Liver (tissue), 9 donors: Measurements from ENCODE around the gene FAM221B. TPM values are rescaled to one million over a fixed set of nuclear protein-coding genes. Genes with fewer than 3 reads are reported as not detected.

Experiments used
- DNase-seq: peaks from one replicate; pipeline ENCODE4 v3.0.0-alpha.2; 2017; ENCODE audit warnings: low spot score
- H3K27ac ChIP-seq, 2 donors: one replicate each; pipeline ENCODE4 v1.7.0; 2013; ENCODE audit warnings: inconsistent platforms in 2 of 2, low read length in 2 of 2, control low read depth in 1 of 2, low read depth in 1 of 2, mild to moderate bottlenecking in 1 of 2
- H3K27me3 ChIP-seq, 4 donors: one replicate each; pipeline versions ENCODE4 v1.6.1 to v1.7.0; 2013; ENCODE audit warnings: low read length in 3 of 4, inconsistent platforms in 1 of 4, mild to moderate bottlenecking in 1 of 4, moderate library complexity in 1 of 4; ENCODE audit not compliant: control insufficient read depth in 4 of 4, insufficient read depth in 4 of 4
- H3K36me3 ChIP-seq, 4 donors: one replicate each; pipeline versions ENCODE4 v1.6.1 to v1.7.0; 2013; ENCODE audit warnings: low read length in 3 of 4, mild to moderate bottlenecking in 3 of 4, low read depth in 1 of 4, moderate library complexity in 1 of 4; ENCODE audit not compliant: control insufficient read depth in 4 of 4, insufficient read depth in 3 of 4
- H3K4me1 ChIP-seq, 4 donors: one replicate each; pipeline versions ENCODE4 v1.6.1 to v1.7.0; 2013; ENCODE audit warnings: low read length in 3 of 4, mild to moderate bottlenecking in 3 of 4, moderate library complexity in 1 of 4; ENCODE audit not compliant: control insufficient read depth in 4 of 4, insufficient read depth in 4 of 4
- H3K4me3 ChIP-seq, 3 donors: one replicate each; pipeline versions ENCODE4 v1.6.1 to v1.7.0; 2013; ENCODE audit warnings: low read length in 3 of 3, control low read depth in 1 of 3, low read depth in 1 of 3, mild to moderate bottlenecking in 1 of 3
- H3K9ac ChIP-seq, 2 donors: one replicate each; pipeline ENCODE4 v1.7.0; 2013; ENCODE audit warnings: low read length in 2 of 2, mild to moderate bottlenecking in 2 of 2, moderate library complexity in 2 of 2, control low read depth in 1 of 2, low read depth in 1 of 2
- H3K9me3 ChIP-seq, 4 donors: one replicate each; pipeline versions ENCODE4 v1.6.1 to v1.7.0; 2013; ENCODE audit warnings: low read length in 3 of 4; ENCODE audit not compliant: control insufficient read depth in 4 of 4
- ATF3 ChIP-seq: IDR thresholded peaks from 2 replicates; pipeline ENCODE4 v1.6.1; 2016; ENCODE audit warnings: antibody characterized with exemption
- CTCF ChIP-seq: fragments of 150-350 bp; IDR thresholded peaks from 2 replicates; pipeline ENCODE4 v1.5.1; 2017; ENCODE audit warnings: improper control_type of control experiment, low read depth, low read length; ENCODE audit not compliant: missing input control
- EGR1 ChIP-seq, 2 donors: IDR thresholded peaks; 2 replicates each; pipeline ENCODE4 v1.6.1; 2016 to 2018; ENCODE audit warnings: antibody characterized with exemption in 2 of 2, low read depth in 2 of 2
- FOXA1 ChIP-seq: IDR thresholded peaks from 2 replicates; pipeline ENCODE4 v1.6.1; 2016; ENCODE audit warnings: antibody characterized with exemption
- FOXA2 ChIP-seq: IDR thresholded peaks from 2 replicates; pipeline ENCODE4 v1.6.1; 2016; ENCODE audit warnings: antibody characterized with exemption
- GABPA ChIP-seq, 2 donors: IDR thresholded peaks in 1 of 2; conservative IDR thresholded peaks in 1 of 2; 2 replicates each; pipeline ENCODE4 v1.6.1; 2016; ENCODE audit warnings: antibody characterized with exemption in 2 of 2, mild to moderate bottlenecking in 1 of 2, moderate library complexity in 1 of 2
- HNF4A ChIP-seq, 2 donors: conservative IDR thresholded peaks; 2 replicates each; pipeline ENCODE4 v1.6.1; 2016; ENCODE audit warnings: antibody characterized with exemption in 2 of 2, mild to moderate bottlenecking in 2 of 2
- HNF4G ChIP-seq: IDR thresholded peaks from 2 replicates; pipeline ENCODE4 v1.6.1; 2016; ENCODE audit warnings: antibody characterized with exemption
- JUND ChIP-seq, 2 donors: IDR thresholded peaks; 2 replicates each; pipeline ENCODE4 v1.6.1; 2016; ENCODE audit warnings: antibody characterized with exemption in 2 of 2
- NR2F2 ChIP-seq: IDR thresholded peaks from 2 replicates; pipeline ENCODE4 v1.6.1; 2016; ENCODE audit warnings: antibody characterized with exemption
- RAD21 ChIP-seq, 2 donors: IDR thresholded peaks; 2 replicates each; pipeline ENCODE4 v1.6.1; 2016; ENCODE audit warnings: antibody characterized with exemption in 2 of 2, mild to moderate bottlenecking in 2 of 2
- REST ChIP-seq: IDR thresholded peaks from 2 replicates; pipeline ENCODE4 v1.6.1; 2016; ENCODE audit warnings: antibody characterized with exemption, mild to moderate bottlenecking
- RXRA ChIP-seq, 2 donors: IDR thresholded peaks; 2 replicates each; pipeline ENCODE4 v1.6.1; 2017 to 2018; ENCODE audit warnings: antibody characterized with exemption in 2 of 2, mild to moderate bottlenecking in 1 of 2
- TAF1 ChIP-seq: conservative IDR thresholded peaks from 2 replicates; pipeline ENCODE4 v1.6.1; 2016; ENCODE audit warnings: antibody characterized with exemption, mild to moderate bottlenecking
- WGBS: extraction: QIAGEN DNeasy Blood & Tissue Kit; methylation state at CpG from one replicate; pipeline ENCODE4 v1.1.7; 2013; 5-methylcytosine and 5-hydroxymethylcytosine counted together
- polyA plus RNA-seq, 2 donors: library from polyadenylated mRNA; stranded (reverse) in 1 of 2; unstranded in 1 of 2; fragments of 200-250 nt in 1 of 2; fragments of >200 nt in 1 of 2; fragmentation: Nextera tagmentation in 1 of 2; extraction: Ambion mirVana in 1 of 2; gene quantifications; one replicate each; pipeline versions ENCODE4 v1.2.1 to v1.2.3, GENCODE V29; 2013 to 2015
- total RNA-seq, 2 donors: library from RNA; depleted of rRNA; stranded (reverse); fragments of >200 nt; gene quantifications; one replicate each; pipeline ENCODE4 v1.2.3, GENCODE V29; 2014
- donor health status: healthy.
- donor health status: healthy.
- donor health status: healthy.
- donor health status: healthy.
- donor health status: healthy.

FAM221B gene
- total and polyA plus RNA-seq, 4 donors = 0.35 TPM; not detected in 3

GRCh38 chr9:35811381-35812024 lies 17.0 kb downstream of the FAM221B start:
- peak overlapping the region; percentile 28 to 64 for H3K27ac ChIP-seq
- H3K4me3 ChIP-seq = peak overlapping the region; percentile 45 to 62 (median 49)
- TF ChIP-seq ATF3 (no peak), HNF4A (conservative IDR thresholded peaks at IDR 0.05) (peak; percentile 11 to 35), RAD21 (IDR thresholded peaks at IDR 0.05) (peak in 1 of 2 donors; percentile 15)
- H3K27me3 ChIP-seq = no peaks in the 10 kb centered on the region
- H3K9me3 ChIP-seq = no peaks in the 10 kb centered on the region
- DNase-seq = no peak
- H3K36me3 ChIP-seq = peaks cover 0 to 14% (median 6%) of the 10 kb centered on the region in 4 donors
- peaks cover 16 to 39% (median 35%) of the 10 kb centered on the region in 4 donors for H3K4me1 ChIP-seq
- H3K9ac ChIP-seq = no peak overlapping the region
- 11% methylated on average over 12 of the region's 12 CpGs for WGBS

DNA sequence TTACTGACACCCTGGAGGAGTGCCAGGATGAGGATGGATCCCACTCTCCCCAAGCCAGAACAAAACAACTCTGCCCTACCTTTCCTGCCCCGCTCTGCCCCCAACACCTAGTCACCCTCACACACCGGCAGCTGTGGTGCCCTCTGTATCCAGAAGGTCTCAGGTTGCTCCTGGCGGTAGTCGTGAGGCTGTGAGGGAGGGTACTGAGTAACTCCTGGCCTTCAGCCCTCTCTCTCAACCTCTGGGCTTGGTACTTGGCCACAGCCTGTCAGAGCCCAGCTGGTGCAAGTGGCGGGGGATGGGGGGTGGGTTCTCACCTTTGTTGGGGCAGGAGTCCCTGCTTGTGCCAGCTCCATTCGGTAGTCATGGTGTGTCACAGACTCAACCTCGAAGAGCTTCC lies 18.4 kb downstream of the FAM221B start:
- H3K9me3 ChIP-seq = no peaks in the 10 kb centered on the region
- 95% methylated on average over 7 of the region's 7 CpGs for WGBS
- TF ChIP-seq ATF3 (no peak), TAF1 (no peak), FOXA1 (no peak), EGR1 (IDR thresholded peaks at IDR 0.05; ENCODE audit: low read depth in 2 of 2) (no peak), JUND (IDR thresholded peaks at IDR 0.05) (no peak), FOXA2 (no peak), HNF4G (no peak), NR2F2 (no peak), CTCF (no peak), RXRA (IDR thresholded peaks at IDR 0.05) (no peak)
- no peak for DNase-seq
- no peaks in the 10 kb centered on the region for H3K27me3 ChIP-seq
- H3K27ac ChIP-seq = no peak overlapping the region
- peaks cover 16 to 36% (median 32%) of the 10 kb centered on the region in 4 donors for H3K4me1 ChIP-seq
- no peak overlapping the region for H3K9ac ChIP-seq
- no peak overlapping the region for H3K4me3 ChIP-seq
- peaks cover 0 to 24% (median 12%) of the 10 kb centered on the region in 4 donors for H3K36me3 ChIP-seq

GRCh38 chr9:35808433-35808832 lies 20.1 kb downstream of the FAM221B start:
- no peak overlapping the region for H3K9ac ChIP-seq
- no peak overlapping the region for H3K27ac ChIP-seq
- H3K9me3 ChIP-seq = no peaks in the 10 kb centered on the region
- peaks cover 0 to 24% (median 12%) of the 10 kb centered on the region in 4 donors for H3K36me3 ChIP-seq
- TF ChIP-seq TAF1 = no peak
- TF ChIP-seq FOXA1 = no peak
- TF ChIP-seq CTCF = no peak
- TF ChIP-seq HNF4A (conservative IDR thresholded peaks at IDR 0.05) = no peak
- no peak for TF ChIP-seq REST
- TF ChIP-seq GABPA (IDR thresholded peaks at IDR 0.05 in 1 of 2, conservative IDR thresholded peaks at IDR 0.05 in 1 of 2) = no peak
- no peaks in the 10 kb centered on the region for H3K27me3 ChIP-seq
- WGBS = 96% methylated on average over 9 of the region's 9 CpGs
- H3K4me1 ChIP-seq = peaks cover 12 to 26% (median 24%) of the 10 kb centered on the region in 4 donors
- no peak overlapping the region for H3K4me3 ChIP-seq
- no peak for DNase-seq
